GM23338 (cell line): ENCODE results near the gene LRIG1. TPM values are rescaled to one million over a fixed set of nuclear protein-coding genes. Genes with fewer than 3 reads are reported as not detected.

Experiments used
- ATAC-seq: fragments of 200-7000 bp; cut with Tn5 transposase; 3 replicates; pipeline ENCODE4 v1.9.1; 2020
- DNase-seq: peaks from one replicate; pipeline ENCODE4 v3.0.0-alpha.2; 2015; ENCODE audit warnings: low spot score
- H2AFZ ChIP-seq: fragments of 200-600 bp; sonication (generic); 2 replicates; pipeline ENCODE4 v1.8.0; 2016; ENCODE audit warnings: antibody characterized with exemption, mild to moderate bottlenecking, moderate library complexity
- H3F3A ChIP-seq: fragments of 200-600 bp; sonication (generic); replicated peaks from 2 replicates; pipeline ENCODE4 v1.8.0; 2017; ENCODE audit warnings: antibody characterized with exemption, mixed run types, low read depth
- H3K27ac ChIP-seq: fragments of 200-600 bp; sonication (generic); 2 replicates; pipeline ENCODE4 v1.6.1; 2016; ENCODE audit warnings: low read depth
- H3K27me3 ChIP-seq: fragments of 200-600 bp; sonication (generic); 2 replicates; pipeline ENCODE4 v1.8.0; 2016; ENCODE audit warnings: mild to moderate bottlenecking, mixed run types, moderate library complexity; ENCODE audit not compliant: insufficient read depth
- H3K36me3 ChIP-seq: fragments of 200-600 bp; sonication (generic); 2 replicates; pipeline ENCODE4 v1.8.0; 2016; ENCODE audit warnings: mild to moderate bottlenecking; ENCODE audit not compliant: insufficient read depth
- H3K4me1 ChIP-seq: fragments of 200-600 bp; sonication (generic); 2 replicates; pipeline ENCODE4 v1.8.0; 2016; ENCODE audit warnings: mild to moderate bottlenecking, moderate library complexity; ENCODE audit not compliant: insufficient read depth
- H3K4me2 ChIP-seq: fragments of 200-600 bp; sonication (generic); 2 replicates; pipeline ENCODE4 v1.7.1; 2017; ENCODE audit warnings: mixed run types
- H3K4me3 ChIP-seq: fragments of 200-600 bp; sonication (generic); 2 replicates; pipeline ENCODE4 v1.6.1; 2016; ENCODE audit warnings: mixed run types
- H3K79me2 ChIP-seq: fragments of 200-600 bp; sonication (generic); replicated peaks from 2 replicates; pipeline ENCODE4 v1.8.0; 2017; ENCODE audit warnings: mild to moderate bottlenecking; ENCODE audit not compliant: insufficient read depth
- H3K9me2 ChIP-seq: fragments of 200-600 bp; sonication (generic); 2 replicates; pipeline ENCODE4 v1.8.0; 2017; ENCODE audit not compliant: insufficient read depth
- H4K20me1 ChIP-seq: fragments of 200-600 bp; sonication (generic); replicated peaks from 2 replicates; pipeline ENCODE4 v1.8.0; 2017; ENCODE audit warnings: mild to moderate bottlenecking; ENCODE audit not compliant: insufficient read depth
- H3K27ac Mint-ChIP-seq: 2 replicates; pipeline ENCODE4 v1.8.0; 2020; ENCODE audit warnings: inconsistent platforms, mild to moderate bottlenecking, moderate library complexity, mixed read lengths
- H3K27me3 Mint-ChIP-seq: 3 replicates; pipeline ENCODE4 v1.8.0; 2022; ENCODE audit warnings: low read depth, mild to moderate bottlenecking, moderate library complexity, mixed read lengths, inconsistent platforms; ENCODE audit not compliant: insufficient read depth, poor library complexity
- H3K36me3 Mint-ChIP-seq: 3 replicates; pipeline ENCODE4 v1.8.0; 2021; ENCODE audit warnings: low read depth, mild to moderate bottlenecking, inconsistent platforms, moderate library complexity, mixed read lengths
- H3K4me1 Mint-ChIP-seq: 3 replicates; pipeline ENCODE4 v1.8.0; 2020; ENCODE audit warnings: mild to moderate bottlenecking, inconsistent platforms, mixed read lengths
- H3K4me3 Mint-ChIP-seq: 3 replicates; pipeline ENCODE4 v1.8.0; 2021; ENCODE audit warnings: moderate library complexity, mild to moderate bottlenecking, inconsistent platforms, mixed read lengths
- H3K9me3 Mint-ChIP-seq: 3 replicates; pipeline ENCODE4 v1.8.0; 2020; ENCODE audit warnings: moderate library complexity, mild to moderate bottlenecking, inconsistent platforms, mixed read lengths
- CREB1 ChIP-seq: fragments of 250-450 bp; sonication (Bioruptor Pico); IDR thresholded peaks from 2 replicates; pipeline ENCODE4 v1.5.0; 2020; ENCODE audit warnings: low read depth, mild to moderate bottlenecking, moderate library complexity
- EZH2 ChIP-seq: fragments of 200-600 bp; sonication (generic); IDR thresholded peaks from one replicate; pipeline ENCODE4 v1.8.0; 2017; ENCODE audit warnings: antibody characterized with exemption, mild to moderate bottlenecking, low read depth; ENCODE audit not compliant: unreplicated experiment
- EZH2phosphoT487 ChIP-seq: fragments of 200-600 bp; sonication (generic); IDR thresholded peaks from one replicate; pipeline ENCODE4 v1.8.1; 2018; ENCODE audit warnings: antibody characterized with exemption; ENCODE audit not compliant: unreplicated experiment
- JUNB ChIP-seq: IDR thresholded peaks from one replicate; pipeline ENCODE4 v1.6.1; 2016; ENCODE audit warnings: antibody characterized with exemption; ENCODE audit not compliant: unreplicated experiment
- NANOG ChIP-seq: IDR thresholded peaks from 2 replicates; pipeline ENCODE4 v1.6.1; 2016; ENCODE audit warnings: antibody characterized with exemption, borderline replicate concordance
- POLR2AphosphoS5 ChIP-seq: IDR thresholded peaks from 2 replicates; pipeline ENCODE4 v1.6.1; 2016; ENCODE audit warnings: antibody characterized with exemption, low read depth
- STAT1 ChIP-seq: IDR thresholded peaks from one replicate; pipeline ENCODE4 v1.6.1; 2016; ENCODE audit warnings: antibody characterized with exemption; ENCODE audit not compliant: unreplicated experiment
- ZNF114 ChIP-seq: fragments of 250-450 bp; sonication (Bioruptor Pico); IDR thresholded peaks from 2 replicates; pipeline ENCODE4 v1.5.0; 2020; ENCODE audit warnings: mild to moderate bottlenecking, moderate library complexity
- ZNF331 ChIP-seq: fragments of 250-450 bp; sonication (Bioruptor Pico); IDR thresholded peaks from 2 replicates; pipeline ENCODE4 v1.5.0; 2020; ENCODE audit warnings: low read depth, mild to moderate bottlenecking, moderate library complexity
- polyA plus RNA-seq: library from polyadenylated mRNA; unstranded; fragments of >200 nt; fragmentation: Nextera tagmentation; extraction: Ambion mirVana; gene quantifications from 2 replicates; pipeline ENCODE4 v1.2.1, GENCODE V29; 2016
- total RNA-seq: library from RNA; depleted of rRNA; stranded (reverse); fragments of >200 nt; shearing (Covaris generic); gene quantifications from 2 replicates; pipeline ENCODE4 v1.2.3, GENCODE V29; 2014
- TF ChIP-seq, protein P1 (sequence below): IDR thresholded peaks from one replicate; pipeline ENCODE4 v1.6.1; 2018; ENCODE audit warnings: antibody characterized with exemption; ENCODE audit not compliant: unreplicated experiment
- TF ChIP-seq, protein P2 (sequence below), 2 experiments: fragments of 200-600 bp in 1 of 2; sonication (generic) in 1 of 2; conservative IDR thresholded peaks; 2 replicates each; pipeline versions ENCODE4 v1.5.1 to v1.6.1; 2016 to 2017; ENCODE audit warnings: antibody characterized with exemption in 2 of 2, low read depth in 2 of 2, mild to moderate bottlenecking in 2 of 2, moderate library complexity in 1 of 2
- TF ChIP-seq, protein P3 (sequence below): IDR thresholded peaks from 2 replicates; pipeline ENCODE4 v1.6.1; 2016; ENCODE audit warnings: antibody characterized with exemption
- TF ChIP-seq, protein P4 (sequence below): fragments of 250-450 bp; sonication (Bioruptor Pico); IDR thresholded peaks from 2 replicates; pipeline ENCODE4 v1.5.0; 2020; ENCODE audit warnings: mild to moderate bottlenecking, moderate library complexity

Gene LRIG1
- total and polyA plus RNA-seq, 2 experiments from 2014 or later, result 40.0 to 134 TPM

DNA sequence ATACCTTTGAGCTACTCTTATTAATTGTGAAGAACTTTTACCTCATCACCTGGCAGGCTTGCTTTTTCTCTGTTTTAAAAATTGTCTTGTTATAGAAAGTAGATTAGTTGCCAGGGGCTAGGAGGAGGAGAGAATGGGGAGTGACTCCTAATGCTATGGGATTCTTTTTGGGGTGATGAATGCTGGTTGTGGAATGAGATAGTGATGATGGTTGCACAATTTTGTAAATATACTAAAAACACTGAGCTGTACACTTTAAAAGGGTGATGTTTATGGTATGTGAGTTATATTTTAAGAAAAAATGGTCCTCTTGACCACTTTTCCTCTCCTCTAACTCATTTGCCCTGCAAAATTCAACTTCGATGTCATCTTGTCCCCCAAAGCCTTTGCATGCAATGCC lies 31.8 kb upstream of the LRIG1 start:
- no peaks in the 10 kb centered on the region for H4K20me1 ChIP-seq
- H3K9me3 Mint-ChIP-seq, result no peaks in the 10 kb centered on the region
- 0 out of 2 replicates have a peak overlapping the region, but pooled peaks have one; percentile 1 for H3K27ac Mint-ChIP-seq
- peak overlapping the region; percentile 1; the same call in 1 of the 2 replicates for H3K4me3 ChIP-seq
- H3K27ac ChIP-seq, result peak overlapping the region; percentile 3; the same call in 1 of the 2 replicates
- peaks cover 46% of the 10 kb centered on the region for H3K4me1 ChIP-seq
- H3F3A ChIP-seq, result peaks cover 6% of the 10 kb centered on the region; the same call in 1 of the 2 replicates
- H3K4me3 Mint-ChIP-seq, result peak overlapping the region; percentile 42
- no peaks in the 10 kb centered on the region for H3K36me3 Mint-ChIP-seq
- peaks cover 8% of the 10 kb centered on the region for H3K27me3 Mint-ChIP-seq
- no peak overlapping the region for H2AFZ ChIP-seq
- DNase-seq, result no peak
- peaks cover 48% of the 10 kb centered on the region for H3K4me1 Mint-ChIP-seq
- H3K9me2 ChIP-seq, result no peaks in the 10 kb centered on the region
- TF ChIP-seq EZH2phosphoT487 (no peak), ZNF331 (CRISPR knock-in tag) (no peak), EZH2 (no peak), STAT1 (no peak), CREB1 (CRISPR knock-in tag) (no peak), POLR2AphosphoS5 (no peak), NANOG (no peak), JUNB (no peak), ZNF114 (CRISPR knock-in tag) (no peak)
- TF ChIP-seq, protein P1, sequence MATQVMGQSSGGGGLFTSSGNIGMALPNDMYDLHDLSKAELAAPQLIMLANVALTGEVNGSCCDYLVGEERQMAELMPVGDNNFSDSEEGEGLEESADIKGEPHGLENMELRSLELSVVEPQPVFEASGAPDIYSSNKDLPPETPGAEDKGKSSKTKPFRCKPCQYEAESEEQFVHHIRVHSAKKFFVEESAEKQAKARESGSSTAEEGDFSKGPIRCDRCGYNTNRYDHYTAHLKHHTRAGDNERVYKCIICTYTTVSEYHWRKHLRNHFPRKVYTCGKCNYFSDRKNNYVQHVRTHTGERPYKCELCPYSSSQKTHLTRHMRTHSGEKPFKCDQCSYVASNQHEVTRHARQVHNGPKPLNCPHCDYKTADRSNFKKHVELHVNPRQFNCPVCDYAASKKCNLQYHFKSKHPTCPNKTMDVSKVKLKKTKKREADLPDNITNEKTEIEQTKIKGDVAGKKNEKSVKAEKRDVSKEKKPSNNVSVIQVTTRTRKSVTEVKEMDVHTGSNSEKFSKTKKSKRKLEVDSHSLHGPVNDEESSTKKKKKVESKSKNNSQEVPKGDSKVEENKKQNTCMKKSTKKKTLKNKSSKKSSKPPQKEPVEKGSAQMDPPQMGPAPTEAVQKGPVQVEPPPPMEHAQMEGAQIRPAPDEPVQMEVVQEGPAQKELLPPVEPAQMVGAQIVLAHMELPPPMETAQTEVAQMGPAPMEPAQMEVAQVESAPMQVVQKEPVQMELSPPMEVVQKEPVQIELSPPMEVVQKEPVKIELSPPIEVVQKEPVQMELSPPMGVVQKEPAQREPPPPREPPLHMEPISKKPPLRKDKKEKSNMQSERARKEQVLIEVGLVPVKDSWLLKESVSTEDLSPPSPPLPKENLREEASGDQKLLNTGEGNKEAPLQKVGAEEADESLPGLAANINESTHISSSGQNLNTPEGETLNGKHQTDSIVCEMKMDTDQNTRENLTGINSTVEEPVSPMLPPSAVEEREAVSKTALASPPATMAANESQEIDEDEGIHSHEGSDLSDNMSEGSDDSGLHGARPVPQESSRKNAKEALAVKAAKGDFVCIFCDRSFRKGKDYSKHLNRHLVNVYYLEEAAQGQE, result no peak
- TF ChIP-seq, protein P2, sequence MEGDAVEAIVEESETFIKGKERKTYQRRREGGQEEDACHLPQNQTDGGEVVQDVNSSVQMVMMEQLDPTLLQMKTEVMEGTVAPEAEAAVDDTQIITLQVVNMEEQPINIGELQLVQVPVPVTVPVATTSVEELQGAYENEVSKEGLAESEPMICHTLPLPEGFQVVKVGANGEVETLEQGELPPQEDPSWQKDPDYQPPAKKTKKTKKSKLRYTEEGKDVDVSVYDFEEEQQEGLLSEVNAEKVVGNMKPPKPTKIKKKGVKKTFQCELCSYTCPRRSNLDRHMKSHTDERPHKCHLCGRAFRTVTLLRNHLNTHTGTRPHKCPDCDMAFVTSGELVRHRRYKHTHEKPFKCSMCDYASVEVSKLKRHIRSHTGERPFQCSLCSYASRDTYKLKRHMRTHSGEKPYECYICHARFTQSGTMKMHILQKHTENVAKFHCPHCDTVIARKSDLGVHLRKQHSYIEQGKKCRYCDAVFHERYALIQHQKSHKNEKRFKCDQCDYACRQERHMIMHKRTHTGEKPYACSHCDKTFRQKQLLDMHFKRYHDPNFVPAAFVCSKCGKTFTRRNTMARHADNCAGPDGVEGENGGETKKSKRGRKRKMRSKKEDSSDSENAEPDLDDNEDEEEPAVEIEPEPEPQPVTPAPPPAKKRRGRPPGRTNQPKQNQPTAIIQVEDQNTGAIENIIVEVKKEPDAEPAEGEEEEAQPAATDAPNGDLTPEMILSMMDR (conservative IDR thresholded peaks at IDR 0.05; ENCODE audit: low read depth in 2 of 2), result no peak
- TF ChIP-seq, protein P3, sequence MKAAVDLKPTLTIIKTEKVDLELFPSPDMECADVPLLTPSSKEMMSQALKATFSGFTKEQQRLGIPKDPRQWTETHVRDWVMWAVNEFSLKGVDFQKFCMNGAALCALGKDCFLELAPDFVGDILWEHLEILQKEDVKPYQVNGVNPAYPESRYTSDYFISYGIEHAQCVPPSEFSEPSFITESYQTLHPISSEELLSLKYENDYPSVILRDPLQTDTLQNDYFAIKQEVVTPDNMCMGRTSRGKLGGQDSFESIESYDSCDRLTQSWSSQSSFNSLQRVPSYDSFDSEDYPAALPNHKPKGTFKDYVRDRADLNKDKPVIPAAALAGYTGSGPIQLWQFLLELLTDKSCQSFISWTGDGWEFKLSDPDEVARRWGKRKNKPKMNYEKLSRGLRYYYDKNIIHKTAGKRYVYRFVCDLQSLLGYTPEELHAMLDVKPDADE, result no peak
- TF ChIP-seq, protein P4, sequence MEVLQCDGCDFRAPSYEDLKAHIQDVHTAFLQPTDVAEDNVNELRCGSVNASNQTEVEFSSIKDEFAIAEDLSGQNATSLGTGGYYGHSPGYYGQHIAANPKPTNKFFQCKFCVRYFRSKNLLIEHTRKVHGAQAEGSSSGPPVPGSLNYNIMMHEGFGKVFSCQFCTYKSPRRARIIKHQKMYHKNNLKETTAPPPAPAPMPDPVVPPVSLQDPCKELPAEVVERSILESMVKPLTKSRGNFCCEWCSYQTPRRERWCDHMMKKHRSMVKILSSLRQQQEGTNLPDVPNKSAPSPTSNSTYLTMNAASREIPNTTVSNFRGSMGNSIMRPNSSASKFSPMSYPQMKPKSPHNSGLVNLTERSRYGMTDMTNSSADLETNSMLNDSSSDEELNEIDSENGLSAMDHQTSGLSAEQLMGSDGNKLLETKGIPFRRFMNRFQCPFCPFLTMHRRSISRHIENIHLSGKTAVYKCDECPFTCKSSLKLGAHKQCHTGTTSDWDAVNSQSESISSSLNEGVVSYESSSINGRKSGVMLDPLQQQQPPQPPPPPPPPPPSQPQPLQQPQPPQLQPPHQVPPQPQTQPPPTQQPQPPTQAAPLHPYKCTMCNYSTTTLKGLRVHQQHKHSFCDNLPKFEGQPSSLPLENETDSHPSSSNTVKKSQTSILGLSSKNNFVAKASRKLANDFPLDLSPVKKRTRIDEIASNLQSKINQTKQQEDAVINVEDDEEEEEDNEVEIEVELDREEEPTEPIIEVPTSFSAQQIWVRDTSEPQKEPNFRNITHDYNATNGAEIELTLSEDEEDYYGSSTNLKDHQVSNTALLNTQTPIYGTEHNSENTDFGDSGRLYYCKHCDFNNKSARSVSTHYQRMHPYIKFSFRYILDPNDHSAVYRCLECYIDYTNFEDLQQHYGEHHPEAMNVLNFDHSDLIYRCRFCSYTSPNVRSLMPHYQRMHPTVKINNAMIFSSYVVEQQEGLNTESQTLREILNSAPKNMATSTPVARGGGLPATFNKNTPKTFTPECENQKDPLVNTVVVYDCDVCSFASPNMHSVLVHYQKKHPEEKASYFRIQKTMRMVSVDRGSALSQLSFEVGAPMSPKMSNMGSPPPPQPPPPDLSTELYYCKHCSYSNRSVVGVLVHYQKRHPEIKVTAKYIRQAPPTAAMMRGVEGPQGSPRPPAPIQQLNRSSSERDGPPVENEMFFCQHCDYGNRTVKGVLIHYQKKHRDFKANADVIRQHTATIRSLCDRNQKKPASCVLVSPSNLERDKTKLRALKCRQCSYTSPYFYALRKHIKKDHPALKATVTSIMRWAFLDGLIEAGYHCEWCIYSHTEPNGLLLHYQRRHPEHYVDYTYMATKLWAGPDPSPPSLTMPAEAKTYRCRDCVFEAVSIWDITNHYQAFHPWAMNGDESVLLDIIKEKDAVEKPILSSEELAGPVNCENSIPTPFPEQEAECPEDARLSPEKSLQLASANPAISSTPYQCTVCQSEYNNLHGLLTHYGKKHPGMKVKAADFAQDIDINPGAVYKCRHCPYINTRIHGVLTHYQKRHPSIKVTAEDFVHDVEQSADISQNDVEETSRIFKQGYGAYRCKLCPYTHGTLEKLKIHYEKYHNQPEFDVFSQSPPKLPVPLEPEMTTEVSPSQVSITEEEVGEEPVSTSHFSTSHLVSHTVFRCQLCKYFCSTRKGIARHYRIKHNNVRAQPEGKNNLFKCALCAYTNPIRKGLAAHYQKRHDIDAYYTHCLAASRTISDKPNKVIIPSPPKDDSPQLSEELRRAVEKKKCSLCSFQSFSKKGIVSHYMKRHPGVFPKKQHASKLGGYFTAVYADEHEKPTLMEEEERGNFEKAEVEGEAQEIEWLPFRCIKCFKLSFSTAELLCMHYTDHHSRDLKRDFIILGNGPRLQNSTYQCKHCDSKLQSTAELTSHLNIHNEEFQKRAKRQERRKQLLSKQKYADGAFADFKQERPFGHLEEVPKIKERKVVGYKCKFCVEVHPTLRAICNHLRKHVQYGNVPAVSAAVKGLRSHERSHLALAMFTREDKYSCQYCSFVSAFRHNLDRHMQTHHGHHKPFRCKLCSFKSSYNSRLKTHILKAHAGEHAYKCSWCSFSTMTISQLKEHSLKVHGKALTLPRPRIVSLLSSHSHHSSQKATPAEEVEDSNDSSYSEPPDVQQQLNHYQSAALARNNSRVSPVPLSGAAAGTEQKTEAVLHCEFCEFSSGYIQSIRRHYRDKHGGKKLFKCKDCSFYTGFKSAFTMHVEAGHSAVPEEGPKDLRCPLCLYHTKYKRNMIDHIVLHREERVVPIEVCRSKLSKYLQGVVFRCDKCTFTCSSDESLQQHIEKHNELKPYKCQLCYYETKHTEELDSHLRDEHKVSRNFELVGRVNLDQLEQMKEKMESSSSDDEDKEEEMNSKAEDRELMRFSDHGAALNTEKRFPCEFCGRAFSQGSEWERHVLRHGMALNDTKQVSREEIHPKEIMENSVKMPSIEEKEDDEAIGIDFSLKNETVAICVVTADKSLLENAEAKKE (CRISPR knock-in tag), result no peak
- H3K4me2 ChIP-seq, result peak overlapping the region; percentile 28
- no peaks in the 10 kb centered on the region for H3K36me3 ChIP-seq
- H3K79me2 ChIP-seq, result no peaks in the 10 kb centered on the region
- no peak for ATAC-seq
- peaks cover 6% of the 10 kb centered on the region; the same call in 1 of the 2 replicates for H3K27me3 ChIP-seq
